22Rv1 (cell line): ENCODE results near the gene TAS2R41.

Source experiments
- CTCF ChIP-seq: fragments of 450-650 bp; IDR thresholded peaks from 2 replicates; pipeline ENCODE4 v1.5.1; 2017; ENCODE audit warnings: mild to moderate bottlenecking
- ZFX ChIP-seq: fragments of 450-650 bp; IDR thresholded peaks from 2 replicates; pipeline ENCODE4 v1.6.1; 2017; ENCODE audit warnings: antibody characterized with exemption, borderline replicate concordance

GRCh38 chr7:143448429-143448828, 29.2 kb upstream of the TAS2R41 start:
- TF ChIP-seq CTCF (no peak), ZFX (no peak)
